NCI-H1694 (cell line): ENCODE data around the gene IKBKG.
"Not testable (repeated sequence)": the region's sequence is repeated elsewhere in the genome, so short reads cannot be mapped to it uniquely, and the experiment has no call there.

Experiments used
- DNase-seq: peaks from one replicate; lab custom pipeline; 2025; lab: John Stamatoyannopoulos, UW

The IKBKG gene

DNA sequence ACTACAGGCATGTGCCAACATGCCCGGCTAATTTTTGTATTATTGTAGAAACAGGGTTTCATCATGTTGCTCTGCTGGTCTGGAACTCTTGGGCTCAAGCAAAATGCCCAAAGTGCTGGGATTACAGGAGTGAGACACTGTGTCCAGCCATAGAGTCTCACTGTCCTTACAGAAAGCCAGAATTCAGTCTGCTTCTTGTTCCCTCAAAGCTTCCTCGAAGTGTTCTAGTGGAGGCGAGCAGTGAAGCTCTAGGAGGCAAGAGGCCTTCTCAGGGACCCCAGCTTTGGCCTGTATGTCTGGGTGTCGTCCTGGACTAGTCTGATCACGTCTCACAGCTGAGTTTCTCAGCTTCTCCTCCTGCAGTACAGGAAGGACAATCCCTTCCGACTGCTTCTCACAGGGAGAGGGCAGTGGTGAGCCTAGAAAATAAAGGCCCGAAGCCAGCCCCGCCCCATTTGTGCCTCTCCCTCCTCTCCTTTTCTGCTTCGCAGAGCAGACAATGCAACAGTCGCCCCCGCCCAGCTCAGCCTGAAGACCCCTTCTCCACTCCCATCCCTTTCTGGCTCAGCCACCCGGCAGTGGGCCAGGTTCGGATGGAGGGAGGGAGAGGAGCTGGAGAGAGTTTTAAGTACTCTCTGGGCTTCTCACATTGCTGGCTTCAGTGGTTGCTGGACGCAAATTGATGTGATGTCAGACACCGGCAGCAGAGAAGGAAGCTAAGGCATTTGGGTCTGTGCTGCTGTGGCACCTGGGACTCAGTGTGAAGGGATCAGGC, 20.3 kb upstream of the IKBKG start:
- peak; percentile 77 for DNase-seq

DNA sequence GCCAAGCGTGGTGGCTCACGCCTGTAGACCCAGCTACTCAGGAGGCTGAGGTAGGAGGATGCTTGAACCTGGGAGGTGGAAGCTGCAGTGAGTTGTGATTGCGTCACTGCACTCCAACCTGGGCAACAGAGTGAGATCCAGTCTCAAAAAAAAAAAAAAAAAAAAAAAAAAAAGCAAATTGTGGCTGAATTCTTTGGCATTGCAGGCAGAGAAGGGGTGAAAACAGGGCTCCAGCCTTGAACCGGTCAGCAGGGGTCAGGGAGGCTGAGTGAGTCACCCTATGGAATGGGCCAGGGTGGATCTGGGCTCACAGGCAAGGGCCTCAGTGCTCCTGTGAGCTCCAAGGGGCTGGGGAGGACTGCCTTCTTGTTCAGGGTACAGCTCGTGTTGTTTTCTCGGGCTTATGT, 18.2 kb upstream of the IKBKG start:
- DNase-seq = no peak

DNA sequence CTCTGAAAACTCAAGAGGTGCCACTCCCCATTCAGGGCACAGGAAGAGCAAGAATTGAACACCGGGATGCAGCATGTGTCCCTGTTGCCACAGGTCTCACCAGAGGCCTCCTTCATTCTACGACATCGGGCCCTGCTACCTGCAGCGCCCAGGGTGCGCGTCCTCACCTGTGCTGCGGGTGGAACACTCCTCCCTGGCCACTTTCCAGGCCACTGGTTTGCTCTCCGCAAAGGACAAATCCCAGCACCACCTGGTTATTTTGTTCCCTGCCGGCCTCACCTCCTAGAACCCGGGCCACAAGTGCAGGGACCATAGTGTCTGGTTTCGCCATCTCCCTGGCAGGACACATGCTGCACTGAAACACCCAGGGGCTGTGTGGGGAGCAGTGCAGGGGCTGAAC, 17.1 kb upstream of the IKBKG start:
- no peak for DNase-seq

DNA sequence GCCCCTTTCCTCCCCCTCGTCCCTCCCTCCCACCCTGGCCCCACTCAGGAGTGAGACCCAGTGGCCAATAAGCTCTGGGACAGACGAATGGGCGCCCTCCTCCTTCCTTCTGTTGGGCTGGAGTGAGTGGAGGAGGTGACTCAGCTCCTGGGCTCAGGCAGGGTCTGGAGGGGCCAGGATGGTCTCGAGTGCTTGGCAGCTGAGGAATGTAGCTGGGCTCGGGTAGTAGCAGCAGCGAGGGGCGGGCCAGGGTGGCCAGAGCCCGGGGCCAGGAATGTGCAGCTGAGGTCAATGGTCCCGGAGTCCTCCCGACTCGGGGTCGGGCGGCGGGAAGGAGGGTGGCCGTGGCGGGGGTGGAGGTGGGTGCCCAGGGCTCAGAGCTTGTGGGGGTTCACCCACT, 15.8 kb upstream of the IKBKG start:
- DNase-seq = no peak

DNA sequence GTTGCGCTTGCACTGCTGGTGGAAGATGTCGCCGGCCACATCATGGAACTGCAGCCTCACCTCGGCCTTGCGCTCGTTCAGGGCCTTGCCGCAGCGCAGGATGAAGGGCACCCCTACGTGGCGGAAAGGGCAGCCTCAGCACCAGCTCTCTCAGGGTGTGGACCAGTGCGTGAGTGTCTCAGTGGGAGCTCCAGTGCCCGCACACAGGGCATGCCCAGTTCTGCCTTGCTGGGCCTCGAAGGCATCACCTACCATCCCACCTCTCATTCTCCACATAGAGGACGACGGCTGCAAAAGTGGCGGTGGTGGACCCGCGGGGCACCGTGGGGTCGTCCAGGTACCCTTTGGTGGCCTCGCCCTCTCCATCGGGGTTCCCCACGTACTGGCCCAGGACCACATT, 14.7 kb upstream of the IKBKG start:
- DNase-seq = no peak

DNA sequence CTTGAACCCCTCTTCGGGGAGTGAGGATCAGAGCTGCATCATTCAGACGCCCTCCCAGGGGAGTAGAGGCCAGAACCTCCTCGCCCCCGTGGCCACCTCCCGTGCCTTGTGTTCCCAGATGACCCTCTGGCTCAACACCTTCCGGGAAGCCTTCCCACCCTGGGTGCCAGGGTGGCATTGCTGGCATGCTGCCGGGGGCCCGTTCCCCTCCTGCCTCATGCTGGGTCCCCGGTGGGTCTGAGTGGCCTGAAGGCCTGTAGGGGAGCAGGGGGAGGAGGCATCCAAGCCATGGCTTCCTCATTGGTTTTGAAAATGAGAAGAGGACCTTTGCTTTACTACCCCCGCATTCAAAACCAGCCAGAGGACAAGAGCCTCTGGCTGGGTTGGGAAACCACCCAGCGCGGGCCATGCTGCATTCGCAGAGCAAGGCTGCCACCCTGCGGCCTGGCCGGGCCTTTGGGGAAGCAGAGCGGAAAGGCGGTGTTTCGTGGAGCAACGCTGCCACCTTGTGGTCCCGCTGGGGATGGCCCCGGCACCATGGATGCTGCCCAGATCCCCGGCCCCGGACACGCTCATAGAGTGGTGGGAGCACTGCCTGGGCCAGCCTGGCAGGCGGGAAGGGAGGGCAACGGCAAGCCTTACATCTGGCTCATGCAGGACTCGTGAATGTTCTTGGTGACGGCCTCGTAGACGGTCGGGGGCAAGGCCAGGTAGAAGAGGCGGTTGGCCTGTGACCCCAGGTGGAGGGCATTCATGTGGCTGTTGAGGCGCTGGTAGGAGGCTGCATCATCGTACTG, 12.7 kb upstream of the IKBKG start:
- DNase-seq = peak; percentile 60

DNA sequence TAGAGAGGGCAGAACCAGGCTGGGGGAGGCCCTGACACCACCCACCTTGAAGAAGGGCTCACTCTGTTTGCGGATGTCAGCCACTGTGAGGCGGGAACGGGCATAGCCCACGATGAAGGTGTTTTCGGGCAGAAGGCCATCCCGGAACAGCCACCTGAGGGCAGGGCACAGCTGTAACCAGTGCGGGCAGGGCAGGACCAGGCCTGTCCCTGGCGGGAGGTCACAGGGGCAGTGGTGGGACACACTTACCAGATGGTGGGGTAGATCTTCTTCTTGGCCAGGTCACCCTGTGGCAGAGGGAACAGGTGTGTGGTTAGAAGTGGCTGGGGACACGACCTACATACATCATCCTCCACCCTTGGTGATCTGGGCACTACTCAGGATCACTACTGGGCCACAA, 11.5 kb upstream of the IKBKG start:
- no peak for DNase-seq

DNA sequence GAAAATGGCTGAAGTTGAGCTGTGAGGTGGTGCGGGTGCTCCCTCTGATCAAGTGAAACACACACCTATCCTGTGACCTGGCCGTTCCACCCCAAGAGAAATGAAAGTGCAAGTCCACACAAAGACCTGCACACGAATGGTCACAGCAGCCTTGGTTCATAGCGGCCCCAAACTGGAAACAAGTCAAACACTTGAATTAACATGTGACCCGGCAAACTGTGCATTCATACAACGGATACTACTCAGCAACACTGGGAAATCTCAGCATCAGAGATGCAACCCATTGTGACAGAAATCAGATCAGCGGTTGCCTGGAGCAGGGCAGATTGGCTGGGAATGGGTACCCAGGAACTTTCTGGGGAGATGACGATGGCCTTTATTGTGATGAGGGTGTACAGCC, 8.3 kb upstream of the IKBKG start:
- no peak for DNase-seq

DNA sequence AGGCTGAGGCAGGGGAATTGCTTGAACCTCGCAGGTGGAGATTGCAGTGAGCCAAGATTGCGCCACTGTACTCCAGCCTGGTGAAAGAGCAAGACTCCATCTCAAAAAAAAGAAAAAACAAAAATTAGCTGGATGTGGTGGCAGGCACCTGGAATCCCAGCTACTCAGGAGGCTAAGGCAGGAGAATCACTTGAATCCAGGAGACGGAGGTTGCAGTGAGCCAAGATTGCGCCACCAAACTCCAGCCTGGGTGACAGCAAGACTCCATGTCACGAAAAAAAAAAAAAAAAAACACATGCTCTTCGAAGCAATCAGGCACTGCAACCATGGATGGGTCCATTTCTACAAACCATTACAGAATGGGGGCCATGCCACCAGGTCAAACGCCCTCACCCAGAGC, 7.1 kb upstream of the IKBKG start:
- not testable (repeated sequence) for DNase-seq

DNA sequence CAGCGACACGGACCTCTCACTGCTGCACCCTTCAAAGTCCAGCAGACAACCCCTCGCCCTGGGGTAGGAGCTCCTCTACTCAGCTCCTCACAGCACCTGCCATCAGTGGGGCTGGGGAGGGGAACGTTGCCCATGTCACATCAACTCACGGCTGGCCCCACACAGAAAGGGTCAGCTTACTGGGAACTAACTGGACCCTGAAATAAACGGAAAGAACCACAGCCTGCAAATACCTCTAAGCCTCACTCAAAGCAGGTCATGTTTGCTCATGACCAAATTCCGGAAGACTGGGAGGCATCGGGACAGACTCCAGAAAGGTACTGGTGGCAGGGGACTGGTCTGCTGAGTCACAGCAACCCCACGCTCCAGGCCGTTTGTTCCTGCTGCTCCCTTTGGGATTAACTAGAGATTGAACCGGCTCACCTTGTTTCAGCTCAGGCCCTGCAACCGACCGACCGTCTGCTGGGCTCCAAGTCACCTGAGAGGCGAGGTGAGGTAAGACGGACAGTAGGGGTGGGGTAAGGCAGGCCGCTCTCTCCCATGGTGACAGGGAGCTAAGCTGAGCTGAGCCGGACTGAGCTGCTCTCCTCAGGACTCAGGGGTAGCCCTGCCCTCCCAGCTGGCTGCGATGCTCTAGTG, 6.4 kb upstream of the IKBKG start:
- DNase-seq = no peak

DNA sequence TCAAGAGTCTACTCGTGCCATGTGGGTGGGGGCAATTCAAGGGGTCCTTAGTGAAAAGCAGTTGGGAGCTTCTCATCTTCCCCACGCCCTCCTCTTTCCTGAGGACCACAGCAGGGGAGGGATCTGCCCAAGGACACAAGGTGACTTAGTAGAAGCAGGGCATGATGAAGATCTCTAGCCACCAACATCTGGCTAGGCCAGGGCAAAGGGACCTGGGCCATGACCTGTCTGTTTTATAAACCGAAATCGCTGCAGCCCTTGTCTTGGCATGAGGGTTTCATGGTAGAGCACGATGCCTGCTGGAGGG, 5.9 kb upstream of the IKBKG start:
- no peak for DNase-seq

DNA sequence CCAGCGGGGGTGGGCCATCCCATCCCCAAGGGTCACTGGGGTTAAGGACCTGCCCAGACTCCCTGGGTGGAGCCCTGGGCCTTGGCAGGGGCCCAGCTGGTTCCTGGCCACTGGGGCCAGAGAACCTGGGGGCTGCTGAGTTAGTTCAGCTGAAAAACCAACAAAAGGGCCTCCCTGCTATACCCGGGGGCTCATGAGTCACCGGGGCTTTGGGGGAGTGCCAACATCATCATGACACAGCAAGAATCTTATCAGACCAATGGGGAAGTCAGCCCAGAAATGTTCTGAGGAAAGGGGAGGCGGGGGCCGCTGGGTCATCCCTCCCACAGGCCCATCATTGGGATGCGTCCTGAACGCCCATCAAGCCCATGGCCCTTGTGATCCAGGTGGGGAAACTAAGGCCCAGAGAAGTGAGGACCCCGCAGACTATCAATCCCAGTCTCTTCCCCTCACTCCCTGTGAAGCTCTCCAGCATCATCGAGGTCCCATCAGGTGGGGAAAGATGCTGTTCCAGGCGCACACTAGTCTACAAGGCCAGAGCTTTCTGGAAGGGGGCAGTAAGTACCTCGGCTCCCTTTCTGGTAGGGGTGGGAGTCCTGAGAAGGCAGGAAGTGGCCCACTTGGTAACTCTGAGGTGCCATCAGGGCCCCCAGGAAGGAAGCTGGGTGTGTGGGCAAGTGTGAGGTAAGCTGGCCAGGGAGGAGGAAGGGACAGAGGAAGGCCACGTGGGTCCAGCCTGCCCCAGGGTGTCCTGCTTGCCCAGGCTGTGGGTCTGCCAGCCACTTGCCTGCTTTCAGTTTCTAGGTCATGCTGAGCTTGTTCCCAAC, 5.3 kb upstream of the IKBKG start:
- DNase-seq = no peak

DNA sequence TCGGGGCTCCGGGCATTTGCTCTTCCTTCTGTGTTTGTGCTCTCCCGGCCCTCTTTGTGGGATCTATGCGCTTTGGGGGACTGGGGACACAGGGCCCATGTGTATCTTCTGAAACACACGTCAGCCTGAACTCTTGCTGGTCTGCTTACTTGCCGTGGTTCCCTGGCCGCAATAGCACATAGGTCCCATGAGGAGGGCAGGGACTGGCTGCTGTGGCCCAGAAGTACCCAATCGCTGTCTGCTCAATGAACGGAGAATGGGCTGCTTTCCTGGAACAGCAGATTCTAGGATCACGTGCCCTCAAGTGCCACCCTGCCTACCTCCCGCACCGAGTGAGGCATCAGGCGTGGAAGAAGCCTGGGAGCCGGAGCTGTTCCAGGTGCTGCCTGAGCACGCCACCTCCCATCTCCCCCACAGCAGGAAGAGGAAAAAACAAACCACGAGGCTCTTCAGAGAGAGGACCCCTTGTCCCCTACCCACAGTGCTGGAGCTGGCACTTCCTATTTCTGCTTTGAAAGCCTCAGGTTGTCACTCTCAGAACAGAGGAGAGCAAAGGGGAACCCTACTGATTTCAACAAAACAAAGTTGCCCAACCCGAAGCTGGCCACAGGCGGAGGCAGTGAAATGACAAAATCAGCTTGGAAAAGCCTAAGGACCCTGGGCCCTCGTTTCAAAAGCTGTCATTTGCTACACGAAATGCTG, 4.5 kb upstream of the IKBKG start:
- no peak for DNase-seq

DNA sequence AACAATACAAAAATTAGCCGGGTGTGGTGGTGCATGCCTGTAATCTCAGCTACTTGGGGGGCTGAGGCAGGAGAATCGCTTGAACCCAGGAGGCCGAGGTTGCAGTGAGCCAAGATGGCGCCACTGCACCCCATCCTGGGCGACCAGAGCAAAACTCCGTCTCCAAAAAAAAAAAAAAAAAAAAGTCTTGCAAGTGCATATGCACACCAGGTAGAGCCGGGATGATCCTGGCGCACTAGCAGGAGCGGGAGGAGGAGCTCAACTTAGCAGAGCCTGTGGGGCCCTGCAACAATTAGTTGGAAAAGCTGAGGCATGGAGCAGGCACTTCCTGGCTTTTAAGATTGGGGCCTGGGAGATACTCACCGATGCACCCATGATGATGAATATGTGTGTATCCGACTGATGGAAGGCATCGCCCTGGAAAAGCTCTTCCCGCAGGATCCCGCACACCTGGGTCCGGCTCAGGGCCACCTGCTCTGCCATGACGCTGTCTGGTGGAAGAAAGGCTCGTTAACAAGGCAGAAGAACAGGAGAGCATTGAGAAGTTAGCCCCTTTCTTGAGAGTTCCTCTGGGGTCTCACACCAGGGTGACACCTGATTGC, 1.6 kb upstream of the IKBKG start:
- no peak for DNase-seq

DNA sequence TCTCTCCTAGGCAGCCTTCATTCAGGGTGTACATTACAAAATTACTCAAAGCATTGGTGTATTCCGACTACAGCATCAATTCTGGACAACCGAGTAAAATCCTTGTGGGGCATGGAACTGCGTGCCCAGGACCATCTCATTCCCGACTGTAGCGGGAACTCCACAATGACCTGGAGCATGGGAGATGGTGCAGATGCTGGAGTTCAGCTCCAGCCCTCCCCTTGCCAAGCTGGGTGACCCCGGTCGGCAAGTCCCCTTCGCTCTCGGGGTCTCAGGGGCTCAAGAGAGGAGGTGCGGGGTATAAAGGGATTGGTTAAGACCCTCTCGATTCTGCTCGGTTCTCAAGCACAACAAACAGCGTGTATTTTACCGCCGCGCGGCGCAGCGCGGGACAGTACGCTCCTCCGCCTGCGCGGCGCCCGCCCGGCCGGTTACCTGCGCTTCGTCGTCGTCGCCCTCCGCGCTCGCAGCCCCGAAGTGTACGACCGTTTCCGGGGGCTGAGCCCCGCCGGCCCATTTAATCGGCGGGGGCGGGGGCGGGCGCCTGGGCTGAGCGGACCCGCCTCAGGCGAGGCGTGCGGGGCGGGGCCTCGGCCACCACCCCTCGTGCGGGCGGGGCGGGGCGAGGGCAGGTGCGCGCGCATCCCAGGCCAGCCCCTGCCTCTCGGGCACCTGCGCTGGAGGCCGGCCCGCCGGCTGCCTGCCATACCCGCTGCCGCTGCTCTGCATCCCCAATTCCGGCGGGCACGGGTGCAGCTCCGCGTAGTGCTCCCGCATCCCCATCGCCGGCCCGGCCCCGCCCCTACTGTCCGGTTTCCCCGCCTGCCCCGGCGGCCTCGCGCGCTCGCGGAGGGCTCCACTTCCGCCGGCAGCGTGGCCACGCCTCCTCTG, 821 bp upstream of the IKBKG start, which contains the start of gene G6PD:
Gene G6PD (minus strand): TSS at position 493 of the 891 bp plus-strand sequence. CDS start 691 bp downstream, outside the sequence.
- DNase-seq = peak; percentile 46

DNA sequence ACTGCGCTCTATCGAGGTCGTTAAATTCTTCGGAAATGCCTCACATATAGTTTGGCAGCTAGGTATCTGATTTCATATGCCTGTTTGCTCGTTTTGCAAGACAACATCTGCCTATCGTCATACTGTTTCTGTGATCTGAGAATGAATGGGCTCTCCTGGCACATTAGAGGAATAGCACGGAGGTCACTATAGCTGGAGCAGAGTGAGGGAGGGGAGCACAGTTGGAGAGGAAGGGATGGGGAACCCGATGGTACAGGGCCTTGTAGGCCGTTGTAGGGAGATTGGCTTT, 552 bp downstream of the IKBKG start:
- no peak for DNase-seq

DNA sequence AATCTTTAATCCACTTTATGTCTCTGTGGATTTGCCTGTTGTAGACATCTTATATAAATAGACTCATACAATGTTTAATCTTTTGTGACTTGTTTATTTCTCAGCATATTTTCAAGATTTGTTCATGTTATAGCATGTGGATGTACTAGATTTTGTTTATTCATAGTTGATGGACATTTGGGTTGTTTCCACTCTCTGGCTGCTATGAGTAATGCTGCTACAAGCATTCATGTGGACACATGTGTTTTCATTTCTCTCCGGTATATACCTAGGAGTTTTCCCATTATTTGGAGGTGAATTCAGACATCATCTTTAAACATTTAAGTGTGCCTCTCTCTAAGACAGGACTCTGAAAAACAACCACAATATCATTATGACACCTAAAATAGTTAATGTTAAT, 2.3 kb downstream of the IKBKG start:
- DNase-seq = no peak

DNA sequence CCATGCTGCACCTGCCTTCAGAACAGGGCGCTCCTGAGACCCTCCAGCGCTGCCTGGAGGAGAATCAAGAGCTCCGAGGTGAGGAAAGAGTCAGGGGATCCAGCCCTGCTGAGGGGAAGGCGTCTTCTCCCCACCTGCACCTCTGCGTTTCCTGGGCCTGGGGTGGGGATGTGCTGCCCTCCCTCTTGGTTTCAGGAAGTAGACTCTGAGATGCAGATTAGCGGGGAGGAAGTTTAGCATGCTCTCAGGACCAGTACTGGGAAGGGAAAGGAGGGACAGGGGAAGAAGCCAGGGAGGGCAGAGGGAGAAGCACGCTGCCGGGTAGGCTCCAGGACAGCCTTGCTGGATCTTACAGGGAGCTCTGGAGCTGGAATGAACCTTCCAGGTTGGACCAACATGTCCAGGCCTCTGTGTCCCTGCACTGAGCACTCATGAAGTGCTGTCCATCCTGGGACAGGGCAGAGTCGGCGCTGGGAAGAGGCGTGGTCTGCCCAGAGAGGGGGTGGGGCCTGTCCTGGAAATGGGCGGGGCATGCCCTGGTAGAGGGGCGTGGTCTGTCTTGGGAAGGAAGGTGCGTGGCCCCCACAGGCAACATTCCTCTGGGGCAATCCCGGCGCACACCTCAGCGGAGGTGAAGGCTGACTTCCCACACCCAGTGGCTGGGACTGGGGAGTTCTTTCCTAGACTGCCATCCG, 4.8 kb downstream of the IKBKG start:
- DNase-seq = not testable (repeated sequence)

DNA sequence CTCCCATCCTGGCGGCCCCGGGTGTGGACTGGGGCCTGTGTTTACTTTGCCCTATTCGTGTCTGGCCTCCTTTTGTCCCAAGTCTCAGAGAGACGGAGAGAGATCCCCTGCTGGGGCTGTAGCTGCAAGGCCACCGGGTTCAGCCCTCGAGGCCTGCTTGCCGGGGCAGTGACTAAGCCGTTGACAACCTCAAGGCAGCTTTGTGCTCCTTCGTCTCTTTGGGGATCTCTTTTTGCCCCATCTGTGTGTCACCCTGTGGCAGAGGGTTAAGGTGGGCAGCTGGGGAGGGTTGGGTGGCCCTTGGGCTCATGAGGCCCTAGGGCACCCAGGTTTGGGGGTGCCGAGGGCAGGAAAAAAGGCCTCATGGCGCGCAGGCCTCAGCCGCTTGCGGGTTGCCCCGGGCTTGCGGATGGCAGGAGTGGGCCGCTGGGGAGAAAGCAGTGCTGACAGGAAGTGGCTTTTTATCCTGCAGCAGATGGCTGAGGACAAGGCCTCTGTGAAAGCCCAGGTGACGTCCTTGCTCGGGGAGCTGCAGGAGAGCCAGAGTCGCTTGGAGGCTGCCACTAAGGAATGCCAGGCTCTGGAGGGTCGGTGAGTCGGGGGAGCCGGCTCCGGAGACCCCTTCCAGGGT, 10.8 kb downstream of the IKBKG start:
- not testable (repeated sequence) for DNase-seq
